Mesothelial cell of epicardium (in vitro differentiated cells): ENCODE results near the gene FBXO28. TPM values are rescaled to one million over a fixed set of nuclear protein-coding genes. Genes with fewer than 3 reads are reported as not detected.
A peak's percentile ranks its signal among the peaks of the same experiment; 100 is the strongest.

Source experiments
- DNase-seq, 2 experiments: peaks; one replicate each; pipeline ENCODE4 v3.0.0; 2021; ENCODE audit warnings: low spot score in 2 of 2; ENCODE audit not compliant: unreplicated experiment in 2 of 2
- H3K27ac Mint-ChIP-seq: 2 replicates; pipeline ENCODE4 v1.8.0; 2021; ENCODE audit warnings: mixed read lengths
- H3K27me3 Mint-ChIP-seq: 2 replicates; pipeline ENCODE4 v1.8.0; 2021; ENCODE audit warnings: low read depth, mixed read lengths
- H3K36me3 Mint-ChIP-seq: 2 replicates; pipeline ENCODE4 v1.8.0; 2021; ENCODE audit warnings: mixed read lengths
- H3K4me1 Mint-ChIP-seq: 2 replicates; pipeline ENCODE4 v1.8.0; 2021; ENCODE audit warnings: mixed read lengths
- H3K4me3 Mint-ChIP-seq: 2 replicates; pipeline ENCODE4 v1.8.0; 2021; ENCODE audit warnings: mild to moderate bottlenecking, moderate library complexity, mixed read lengths
- H3K9me3 Mint-ChIP-seq: 2 replicates; pipeline ENCODE4 v1.8.0; 2021; ENCODE audit warnings: mixed read lengths
- CTCF ChIP-seq: fragments of 200-600 bp; sonication (generic); IDR thresholded peaks from one replicate; pipeline ENCODE4 v1.5.0; 2021; ENCODE audit warnings: antibody characterized with exemption; ENCODE audit not compliant: unreplicated experiment
- total RNA-seq: library from RNA; stranded (reverse); gene quantifications from 3 replicates; pipeline ENCODE4 v1.2.1, GENCODE V29; 2021

FBXO28 gene
- total RNA-seq, 1 donor from 2014 or later, result 26.7 TPM

DNA sequence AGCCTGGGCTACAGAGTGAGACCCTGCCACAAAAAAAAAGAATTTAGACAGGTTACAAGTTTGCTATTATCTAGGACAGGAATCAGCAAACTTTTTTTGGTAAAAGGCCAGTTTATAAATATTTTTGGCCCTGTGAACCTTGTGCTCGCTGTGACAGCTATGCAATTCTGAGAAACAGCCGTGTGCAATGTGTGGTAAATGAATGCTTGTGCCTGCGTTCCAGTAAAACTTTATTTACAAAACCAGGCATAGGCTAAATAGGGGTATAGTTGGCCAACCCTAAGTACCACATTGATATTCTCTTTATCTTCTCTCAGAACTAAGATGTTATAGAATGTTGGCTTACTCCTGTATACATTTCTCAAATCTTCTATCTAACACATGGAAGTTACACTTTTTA is 24.3 kb downstream of the FBXO28 start:
- DNase-seq, result no peak
- H3K36me3 Mint-ChIP-seq, result peaks cover 20% of the 10 kb centered on the region
- no peaks in the 10 kb centered on the region for H3K9me3 Mint-ChIP-seq
- no peak for TF ChIP-seq CTCF
- H3K4me1 Mint-ChIP-seq, result no peaks in the 10 kb centered on the region
- no peaks in the 10 kb centered on the region for H3K27me3 Mint-ChIP-seq
- H3K27ac Mint-ChIP-seq, result no peak overlapping the region
- no peak overlapping the region for H3K4me3 Mint-ChIP-seq

DNA sequence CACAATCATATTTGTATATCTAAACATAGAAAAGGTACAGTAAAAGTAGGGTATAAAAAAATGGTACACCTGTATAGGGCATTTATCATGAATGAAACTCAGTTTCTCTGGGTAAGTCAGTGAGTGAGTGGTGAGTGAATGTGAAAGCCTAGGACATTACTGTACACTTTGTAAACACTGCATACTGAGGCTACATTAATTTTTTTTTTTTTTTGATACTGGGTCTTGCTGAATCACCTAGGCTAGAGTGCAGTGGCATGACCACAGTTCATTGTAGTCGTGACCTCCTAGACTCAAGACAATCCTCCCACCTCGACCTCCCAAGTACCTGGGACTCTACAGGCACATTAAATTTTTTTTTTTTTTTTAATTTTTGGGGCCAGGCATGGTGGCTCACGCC is 27.8 kb downstream of the FBXO28 start:
- Mint-ChIP-seq H3K4me1 (no peaks in the 10 kb centered on the region), H3K36me3 (peaks cover 20% of the 10 kb centered on the region), H3K4me3 (no peak overlapping the region), H3K27me3 (no peaks in the 10 kb centered on the region), H3K9me3 (no peaks in the 10 kb centered on the region), H3K27ac (no peak overlapping the region)
- DNase-seq, result no peak
- no peak for TF ChIP-seq CTCF

GRCh38 chr1:224149709-224150108 is 35.8 kb downstream of the FBXO28 start:
- Mint-ChIP-seq H3K36me3 (peaks cover 27% of the 10 kb centered on the region), H3K27ac (no peak overlapping the region), H3K9me3 (no peaks in the 10 kb centered on the region), H3K27me3 (no peaks in the 10 kb centered on the region), H3K4me1 (no peaks in the 10 kb centered on the region), H3K4me3 (no peak overlapping the region)
- TF ChIP-seq CTCF, result no peak
- DNase-seq, result no peak

DNA sequence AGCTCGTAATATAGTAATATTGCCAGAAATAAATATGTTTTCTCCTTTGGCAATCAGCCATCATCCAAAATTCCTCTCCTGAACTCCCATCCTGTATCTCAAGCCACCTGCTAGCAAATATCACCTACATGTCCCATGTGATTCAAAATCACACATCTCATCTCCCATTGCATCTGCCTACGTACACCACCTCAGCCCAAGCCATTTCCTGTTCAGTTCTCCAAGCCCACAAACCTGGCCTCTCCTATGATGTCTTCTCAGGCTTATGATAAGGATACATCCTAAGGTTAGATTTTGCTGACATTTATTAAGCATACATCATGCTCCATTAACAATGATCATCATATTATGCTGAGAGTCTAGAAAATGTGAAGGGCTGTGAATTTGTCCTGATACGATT is 37.2 kb downstream of the FBXO28 start:
- Mint-ChIP-seq H3K9me3 (no peaks in the 10 kb centered on the region), H3K4me1 (no peaks in the 10 kb centered on the region), H3K4me3 (no peak overlapping the region), H3K36me3 (peaks cover 29% of the 10 kb centered on the region), H3K27ac (no peak overlapping the region), H3K27me3 (no peaks in the 10 kb centered on the region)
- TF ChIP-seq CTCF, result no peak
- no peak for DNase-seq

DNA sequence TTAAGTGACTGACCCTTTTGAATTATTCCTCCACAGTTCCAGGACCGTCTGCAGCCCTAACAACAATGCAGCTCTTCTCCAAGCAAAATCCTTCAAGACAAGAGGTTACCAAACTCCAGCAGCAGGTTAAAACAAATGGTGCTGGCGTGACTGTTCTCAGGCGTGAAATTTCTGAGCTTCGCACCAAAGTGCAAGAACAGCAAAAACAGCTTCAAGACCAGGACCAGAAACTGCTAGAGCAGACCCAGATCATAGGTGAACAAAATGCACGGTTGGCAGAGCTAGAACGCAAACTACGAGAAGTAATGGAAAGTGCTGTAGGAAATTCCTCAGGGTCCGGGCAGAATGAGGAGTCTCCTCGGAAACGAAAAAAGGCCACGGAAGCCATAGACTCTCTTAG is 43.4 kb downstream of the FBXO28 start:
- H3K4me1 Mint-ChIP-seq, result peaks cover 13% of the 10 kb centered on the region
- H3K9me3 Mint-ChIP-seq, result no peaks in the 10 kb centered on the region
- peaks cover 31% of the 10 kb centered on the region for H3K36me3 Mint-ChIP-seq
- DNase-seq, result no peak
- H3K27me3 Mint-ChIP-seq, result no peaks in the 10 kb centered on the region
- no peak for TF ChIP-seq CTCF
- no peak overlapping the region for H3K27ac Mint-ChIP-seq
- no peak overlapping the region for H3K4me3 Mint-ChIP-seq

GRCh38 chr1:224159541-224159940 is 45.6 kb downstream of the FBXO28 start:
- DNase-seq, result no peak
- peaks cover 24% of the 10 kb centered on the region for H3K36me3 Mint-ChIP-seq
- H3K9me3 Mint-ChIP-seq, result no peaks in the 10 kb centered on the region
- TF ChIP-seq CTCF, result no peak
- peak overlapping the region; percentile 68 for H3K27ac Mint-ChIP-seq
- no peak overlapping the region for H3K4me3 Mint-ChIP-seq
- peaks cover 17% of the 10 kb centered on the region for H3K4me1 Mint-ChIP-seq
- H3K27me3 Mint-ChIP-seq, result no peaks in the 10 kb centered on the region
